ENCODE data around the gene ASPSCR1. TPM values are rescaled to one million over a fixed set of nuclear protein-coding genes. Genes with fewer than 3 reads are reported as not detected.
A peak's percentile ranks its signal among the peaks of the same experiment; 100 is the strongest.

Gene ASPSCR1
- total and polyA plus RNA-seq, 2 of the 13 experiments (the other 11 are each of a cell fraction or from before 2014, with no cell fraction given): 274 to 314 TPM

DNA sequence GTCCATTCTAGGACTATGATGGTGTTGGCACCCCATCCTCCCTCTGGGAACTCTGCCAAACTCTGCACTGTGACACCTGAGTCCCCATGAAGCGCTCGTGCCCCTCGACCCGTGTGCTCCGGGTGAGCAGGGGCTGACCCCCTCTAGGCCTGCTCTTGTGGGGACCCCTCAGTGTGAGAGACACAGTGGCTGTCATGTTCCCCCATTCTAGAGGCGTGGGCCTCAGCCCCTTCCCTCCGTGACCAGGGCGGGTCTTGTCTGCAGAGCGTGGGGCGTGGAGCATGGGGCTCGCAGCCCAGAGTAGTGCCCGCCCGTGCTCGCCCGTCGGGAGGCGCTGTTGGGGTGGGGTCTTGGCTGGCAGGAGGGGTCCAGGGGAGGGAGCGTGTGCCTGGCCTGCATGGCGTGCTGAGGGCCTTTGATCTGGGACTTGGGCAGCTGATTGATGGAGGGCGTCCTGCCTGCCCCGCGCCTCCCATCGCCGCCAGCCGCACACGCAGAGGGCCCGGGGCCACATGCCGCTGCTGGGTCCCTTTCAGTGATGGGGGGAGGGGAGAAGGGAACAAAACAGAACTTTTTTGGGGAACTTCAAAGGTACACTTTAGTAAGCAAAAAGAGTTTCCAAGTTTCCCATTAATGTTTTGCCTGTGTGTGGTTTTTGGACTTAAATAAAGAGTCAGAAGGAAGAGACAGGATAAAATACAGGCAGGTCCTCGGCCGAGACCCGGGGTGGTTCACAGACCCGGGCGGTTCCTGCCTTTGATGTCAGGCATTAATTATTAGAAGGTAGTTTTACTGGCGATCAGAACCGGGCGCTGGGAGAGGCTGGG is 22.8 kb downstream of the ASPSCR1 start (continued):
- TF ChIP-seq, protein P1, sequence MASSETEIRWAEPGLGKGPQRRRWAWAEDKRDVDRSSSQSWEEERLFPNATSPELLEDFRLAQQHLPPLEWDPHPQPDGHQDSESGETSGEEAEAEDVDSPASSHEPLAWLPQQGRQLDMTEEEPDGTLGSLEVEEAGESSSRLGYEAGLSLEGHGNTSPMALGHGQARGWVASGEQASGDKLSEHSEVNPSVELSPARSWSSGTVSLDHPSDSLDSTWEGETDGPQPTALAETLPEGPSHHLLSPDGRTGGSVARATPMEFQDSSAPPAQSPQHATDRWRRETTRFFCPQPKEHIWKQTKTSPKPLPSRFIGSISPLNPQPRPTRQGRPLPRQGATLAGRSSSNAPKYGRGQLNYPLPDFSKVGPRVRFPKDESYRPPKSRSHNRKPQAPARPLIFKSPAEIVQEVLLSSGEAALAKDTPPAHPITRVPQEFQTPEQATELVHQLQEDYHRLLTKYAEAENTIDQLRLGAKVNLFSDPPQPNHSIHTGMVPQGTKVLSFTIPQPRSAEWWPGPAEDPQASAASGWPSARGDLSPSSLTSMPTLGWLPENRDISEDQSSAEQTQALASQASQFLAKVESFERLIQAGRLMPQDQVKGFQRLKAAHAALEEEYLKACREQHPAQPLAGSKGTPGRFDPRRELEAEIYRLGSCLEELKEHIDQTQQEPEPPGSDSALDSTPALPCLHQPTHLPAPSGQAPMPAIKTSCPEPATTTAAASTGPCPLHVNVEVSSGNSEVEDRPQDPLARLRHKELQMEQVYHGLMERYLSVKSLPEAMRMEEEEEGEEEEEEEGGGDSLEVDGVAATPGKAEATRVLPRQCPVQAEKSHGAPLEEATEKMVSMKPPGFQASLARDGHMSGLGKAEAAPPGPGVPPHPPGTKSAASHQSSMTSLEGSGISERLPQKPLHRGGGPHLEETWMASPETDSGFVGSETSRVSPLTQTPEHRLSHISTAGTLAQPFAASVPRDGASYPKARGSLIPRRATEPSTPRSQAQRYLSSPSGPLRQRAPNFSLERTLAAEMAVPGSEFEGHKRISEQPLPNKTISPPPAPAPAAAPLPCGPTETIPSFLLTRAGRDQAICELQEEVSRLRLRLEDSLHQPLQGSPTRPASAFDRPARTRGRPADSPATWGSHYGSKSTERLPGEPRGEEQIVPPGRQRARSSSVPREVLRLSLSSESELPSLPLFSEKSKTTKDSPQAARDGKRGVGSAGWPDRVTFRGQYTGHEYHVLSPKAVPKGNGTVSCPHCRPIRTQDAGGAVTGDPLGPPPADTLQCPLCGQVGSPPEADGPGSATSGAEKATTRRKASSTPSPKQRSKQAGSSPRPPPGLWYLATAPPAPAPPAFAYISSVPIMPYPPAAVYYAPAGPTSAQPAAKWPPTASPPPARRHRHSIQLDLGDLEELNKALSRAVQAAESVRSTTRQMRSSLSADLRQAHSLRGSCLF (CRISPR knock-in tag; IDR thresholded peaks at IDR 0.05; ENCODE audit: borderline replicate concordance): no peak
- TF ChIP-seq ZNF235 (CRISPR knock-in tag; IDR thresholded peaks at IDR 0.05; ENCODE audit: borderline replicate concordance): 0 out of 2 replicates have a peak, but pooled peaks have one; percentile 16
- TF ChIP-seq RBM39 (IDR thresholded peaks at IDR 0.05; ENCODE audit: low read depth, low read length, poor library complexity, severe bottlenecking): peak; percentile 90
- TF ChIP-seq TOPORS (CRISPR knock-in tag; IDR thresholded peaks at IDR 0.05): no peak
- 0 out of 2 replicates have a peak, but pooled peaks have one; percentile 58 for TF ChIP-seq ZNF737 (CRISPR knock-in tag; IDR thresholded peaks at IDR 0.05; ENCODE audit: borderline replicate concordance)
- peak; percentile 88 for TF ChIP-seq ZNF430 (CRISPR knock-in tag; IDR thresholded peaks at IDR 0.05)
- TF ChIP-seq ZNF263 (CRISPR knock-in tag; IDR thresholded peaks at IDR 0.05): peak; percentile 9; the same call in 1 of the 2 replicates
- TF ChIP-seq ZNF562 (CRISPR knock-in tag; IDR thresholded peaks at IDR 0.05; ENCODE audit: borderline replicate concordance): no peak; the same call in 1 of the 2 replicates
- TF ChIP-seq PPARG (CRISPR knock-in tag; conservative IDR thresholded peaks at IDR 0.05): no peak
- peak; percentile 94 for TF ChIP-seq ZNF451 (CRISPR knock-in tag; IDR thresholded peaks at IDR 0.05)
- no peak for TF ChIP-seq TEAD2 (CRISPR knock-in tag; IDR thresholded peaks at IDR 0.05)
- TF ChIP-seq ZNF709 (CRISPR knock-in tag; IDR thresholded peaks at IDR 0.05): peak; percentile 23
- peak; percentile 30; the same call in 1 of the 2 replicates for TF ChIP-seq ZBTB20 (CRISPR knock-in tag; IDR thresholded peaks at IDR 0.05; ENCODE audit: borderline replicate concordance, low read depth)
- no peak; the same call in none of the 2 replicates for TF ChIP-seq KLF12 (CRISPR knock-in tag; IDR thresholded peaks at IDR 0.05; ENCODE audit: borderline replicate concordance)
- TF ChIP-seq, protein P2, sequence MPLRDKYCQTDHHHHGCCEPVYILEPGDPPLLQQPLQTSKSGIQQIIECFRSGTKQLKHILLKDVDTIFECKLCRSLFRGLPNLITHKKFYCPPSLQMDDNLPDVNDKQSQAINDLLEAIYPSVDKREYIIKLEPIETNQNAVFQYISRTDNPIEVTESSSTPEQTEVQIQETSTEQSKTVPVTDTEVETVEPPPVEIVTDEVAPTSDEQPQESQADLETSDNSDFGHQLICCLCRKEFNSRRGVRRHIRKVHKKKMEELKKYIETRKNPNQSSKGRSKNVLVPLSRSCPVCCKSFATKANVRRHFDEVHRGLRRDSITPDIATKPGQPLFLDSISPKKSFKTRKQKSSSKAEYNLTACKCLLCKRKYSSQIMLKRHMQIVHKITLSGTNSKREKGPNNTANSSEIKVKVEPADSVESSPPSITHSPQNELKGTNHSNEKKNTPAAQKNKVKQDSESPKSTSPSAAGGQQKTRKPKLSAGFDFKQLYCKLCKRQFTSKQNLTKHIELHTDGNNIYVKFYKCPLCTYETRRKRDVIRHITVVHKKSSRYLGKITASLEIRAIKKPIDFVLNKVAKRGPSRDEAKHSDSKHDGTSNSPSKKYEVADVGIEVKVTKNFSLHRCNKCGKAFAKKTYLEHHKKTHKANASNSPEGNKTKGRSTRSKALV (CRISPR knock-in tag; IDR thresholded peaks at IDR 0.05): no peak
- TF ChIP-seq, protein P3, sequence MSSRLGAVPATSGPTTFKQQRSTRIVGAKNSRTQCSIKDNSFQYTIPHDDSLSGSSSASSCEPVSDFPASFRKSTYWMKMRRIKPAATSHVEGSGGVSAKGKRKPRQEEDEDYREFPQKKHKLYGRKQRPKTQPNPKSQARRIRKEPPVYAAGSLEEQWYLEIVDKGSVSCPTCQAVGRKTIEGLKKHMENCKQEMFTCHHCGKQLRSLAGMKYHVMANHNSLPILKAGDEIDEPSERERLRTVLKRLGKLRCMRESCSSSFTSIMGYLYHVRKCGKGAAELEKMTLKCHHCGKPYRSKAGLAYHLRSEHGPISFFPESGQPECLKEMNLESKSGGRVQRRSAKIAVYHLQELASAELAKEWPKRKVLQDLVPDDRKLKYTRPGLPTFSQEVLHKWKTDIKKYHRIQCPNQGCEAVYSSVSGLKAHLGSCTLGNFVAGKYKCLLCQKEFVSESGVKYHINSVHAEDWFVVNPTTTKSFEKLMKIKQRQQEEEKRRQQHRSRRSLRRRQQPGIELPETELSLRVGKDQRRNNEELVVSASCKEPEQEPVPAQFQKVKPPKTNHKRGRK (CRISPR knock-in tag; IDR thresholded peaks at IDR 0.05): peak; percentile 74; the same call in 1 of the 2 replicates
- TF ChIP-seq RXRB (CRISPR knock-in tag; IDR thresholded peaks at IDR 0.05; ENCODE audit: borderline replicate concordance): no peak; the same call in 1 of the 2 replicates
- 0 out of 2 replicates have a peak, but pooled peaks have one; percentile 34 for TF ChIP-seq TRIM24 (CRISPR knock-in tag; IDR thresholded peaks at IDR 0.05)
- 0 out of 2 replicates have a peak, but pooled peaks have one; percentile 7 for TF ChIP-seq KLF6 (CRISPR knock-in tag; IDR thresholded peaks at IDR 0.05)
- TF ChIP-seq BORCS8-MEF2B (CRISPR knock-in tag; IDR thresholded peaks at IDR 0.05): no peak
- TF ChIP-seq ZNF264 (CRISPR knock-in tag; IDR thresholded peaks at IDR 0.05): no peak; the same call in 1 of the 2 replicates
